ENCODE results near the gene ATG4D.
A peak's percentile ranks its signal among the peaks of the same experiment; 100 is the strongest.

ATG4D gene

DNA sequence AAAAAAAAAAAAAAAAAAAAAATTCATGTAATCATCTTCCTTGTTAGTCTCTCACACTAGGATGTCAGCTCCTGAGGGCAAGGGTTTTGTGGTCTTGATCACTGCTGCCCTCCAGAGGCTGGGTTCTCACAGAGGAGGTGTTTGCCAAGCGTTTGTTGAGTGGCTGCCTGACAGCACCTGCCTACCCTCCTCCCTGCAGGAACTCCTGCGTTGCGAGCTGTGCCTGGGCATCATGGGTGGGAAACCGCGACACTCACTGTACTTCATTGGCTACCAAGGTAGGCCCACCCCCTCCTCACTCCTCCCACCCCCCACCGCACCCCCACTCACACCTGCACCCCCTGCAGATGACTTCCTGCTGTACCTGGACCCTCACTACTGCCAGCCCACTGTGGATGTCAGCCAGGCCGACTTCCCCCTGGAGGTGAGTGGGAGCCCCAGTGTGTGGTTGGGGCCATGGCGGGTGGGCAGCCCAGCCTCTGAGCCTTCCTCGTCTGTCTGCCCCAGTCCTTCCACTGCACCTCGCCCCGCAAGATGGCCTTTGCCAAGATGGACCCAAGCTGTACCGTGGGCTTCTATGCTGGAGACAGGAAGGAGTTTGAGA, 8.1 kb downstream of the ATG4D start:
- peaks cover 81% of the 10 kb centered on the region for H3K36me3 ChIP-seq (ENCODE audit: control insufficient read depth, low read length)
- no peak overlapping the region for H3K27ac ChIP-seq (ENCODE audit: low read depth, low read length)
- H4K20me1 ChIP-seq (ENCODE audit: control insufficient read depth, insufficient read depth, low read depth, low read length): no peaks in the 10 kb centered on the region
- peaks cover 22% of the 10 kb centered on the region for H3F3A ChIP-seq (ENCODE audit: control insufficient read depth, insufficient read depth)
- no peaks in the 10 kb centered on the region for H3K9me3 ChIP-seq (ENCODE audit: control insufficient read depth, insufficient read depth, low read length)
- no peak overlapping the region for H3K4me3 ChIP-seq (ENCODE audit: low read length)
- H3K4me1 ChIP-seq (ENCODE audit: control insufficient read depth, low read length): peaks cover 41% of the 10 kb centered on the region
- H3K27me3 ChIP-seq (ENCODE audit: control insufficient read depth, low read length): no peaks in the 10 kb centered on the region
- H3K9me2 ChIP-seq (replicated peaks; ENCODE audit: control insufficient read depth, low read length): no peaks in the 10 kb centered on the region
- H3K79me2 ChIP-seq (ENCODE audit: control insufficient read depth, low read length): peaks cover 3% of the 10 kb centered on the region; the same call in 1 of the 2 replicates
- H3K4me2 ChIP-seq (ENCODE audit: low read length): no peak overlapping the region
- TF ChIP-seq, protein P1, sequence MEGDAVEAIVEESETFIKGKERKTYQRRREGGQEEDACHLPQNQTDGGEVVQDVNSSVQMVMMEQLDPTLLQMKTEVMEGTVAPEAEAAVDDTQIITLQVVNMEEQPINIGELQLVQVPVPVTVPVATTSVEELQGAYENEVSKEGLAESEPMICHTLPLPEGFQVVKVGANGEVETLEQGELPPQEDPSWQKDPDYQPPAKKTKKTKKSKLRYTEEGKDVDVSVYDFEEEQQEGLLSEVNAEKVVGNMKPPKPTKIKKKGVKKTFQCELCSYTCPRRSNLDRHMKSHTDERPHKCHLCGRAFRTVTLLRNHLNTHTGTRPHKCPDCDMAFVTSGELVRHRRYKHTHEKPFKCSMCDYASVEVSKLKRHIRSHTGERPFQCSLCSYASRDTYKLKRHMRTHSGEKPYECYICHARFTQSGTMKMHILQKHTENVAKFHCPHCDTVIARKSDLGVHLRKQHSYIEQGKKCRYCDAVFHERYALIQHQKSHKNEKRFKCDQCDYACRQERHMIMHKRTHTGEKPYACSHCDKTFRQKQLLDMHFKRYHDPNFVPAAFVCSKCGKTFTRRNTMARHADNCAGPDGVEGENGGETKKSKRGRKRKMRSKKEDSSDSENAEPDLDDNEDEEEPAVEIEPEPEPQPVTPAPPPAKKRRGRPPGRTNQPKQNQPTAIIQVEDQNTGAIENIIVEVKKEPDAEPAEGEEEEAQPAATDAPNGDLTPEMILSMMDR (IDR thresholded peaks at IDR 0.05; ENCODE audit: low read depth, low read length, poor library complexity, severe bottlenecking): peak; percentile 39
- no peak for TF ChIP-seq EZH2phosphoT487 (IDR thresholded peaks at IDR 0.05; ENCODE audit: borderline replicate concordance, low read length)

DNA sequence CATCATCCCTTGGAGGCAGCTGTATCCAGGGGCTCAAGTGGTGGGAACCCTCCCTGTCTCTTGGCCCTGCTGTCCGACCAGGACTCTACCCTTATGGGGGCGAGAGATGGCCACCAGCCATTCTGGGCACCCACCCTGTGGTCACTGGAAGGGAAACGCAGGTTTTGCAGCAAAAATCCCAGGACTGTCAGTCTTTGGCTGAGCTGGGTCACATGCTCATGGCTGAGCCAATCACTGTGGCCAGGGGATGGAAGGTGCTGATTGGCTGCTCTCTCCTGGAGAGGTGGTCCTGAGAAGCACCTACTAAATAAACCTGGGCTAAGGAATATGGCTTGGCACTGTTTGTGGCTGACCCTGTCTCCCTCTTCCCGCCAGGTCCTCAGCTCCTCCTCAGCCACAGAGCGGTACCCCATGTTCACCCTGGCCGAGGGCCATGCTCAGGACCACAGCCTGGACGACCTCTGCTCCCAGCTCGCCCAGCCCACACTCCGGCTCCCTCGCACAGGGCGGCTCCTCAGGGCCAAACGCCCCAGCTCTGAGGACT, 8.9 kb downstream of the ATG4D start:
- Histone ChIP-seq H3K9me2 (replicated peaks; ENCODE audit: control insufficient read depth, low read length) (no peaks in the 10 kb centered on the region), H3F3A (ENCODE audit: control insufficient read depth, insufficient read depth) (peaks cover 22% of the 10 kb centered on the region), H3K27me3 (ENCODE audit: control insufficient read depth, low read length) (no peaks in the 10 kb centered on the region), H3K4me3 (ENCODE audit: low read length) (no peak overlapping the region), H3K79me2 (ENCODE audit: control insufficient read depth, low read length) (no peaks in the 10 kb centered on the region), H3K36me3 (ENCODE audit: control insufficient read depth, low read length) (peaks cover 79% of the 10 kb centered on the region), H3K27ac (ENCODE audit: low read depth, low read length) (peak overlapping the region; percentile 60), H4K20me1 (ENCODE audit: control insufficient read depth, insufficient read depth, low read depth, low read length) (no peaks in the 10 kb centered on the region), H3K4me1 (ENCODE audit: control insufficient read depth, low read length) (peaks cover 41% of the 10 kb centered on the region), H3K4me2 (ENCODE audit: low read length) (0 out of 2 replicates have a peak overlapping the region, but pooled peaks have one; percentile 29), H3K9me3 (ENCODE audit: control insufficient read depth, insufficient read depth, low read length) (no peaks in the 10 kb centered on the region)
- TF ChIP-seq, protein P1 (IDR thresholded peaks at IDR 0.05; ENCODE audit: low read depth, low read length, poor library complexity, severe bottlenecking): no peak
- TF ChIP-seq EZH2phosphoT487 (IDR thresholded peaks at IDR 0.05; ENCODE audit: borderline replicate concordance, low read length): no peak

DNA sequence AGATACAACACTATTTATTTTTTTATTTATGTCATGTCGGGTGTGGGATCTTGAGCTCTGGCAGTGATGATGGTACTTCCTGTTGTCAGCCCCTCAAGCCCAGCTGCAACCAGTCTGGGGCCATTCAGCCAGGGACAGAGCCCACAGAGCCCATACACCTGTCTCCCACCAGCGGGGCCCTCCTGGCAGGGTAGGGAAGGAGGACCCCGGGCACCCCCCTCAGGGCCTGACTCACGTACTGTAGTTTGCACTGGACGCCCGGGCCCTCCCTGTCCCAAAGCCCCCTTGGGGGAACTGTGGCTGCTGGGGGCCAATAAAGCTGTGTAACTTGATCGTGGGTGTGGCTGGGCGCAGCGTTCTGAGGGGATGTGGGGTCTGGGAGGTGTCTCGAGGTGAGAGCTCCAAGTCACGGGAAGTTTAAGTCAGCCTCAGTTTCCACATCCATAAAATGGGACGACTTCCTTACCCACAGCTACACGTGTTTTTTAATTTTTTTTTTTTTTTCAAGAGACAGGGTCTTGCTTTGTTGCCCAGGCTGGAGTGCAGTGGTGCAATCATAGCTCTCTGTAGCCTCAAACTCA, 9.5 kb downstream of the ATG4D start:
- Histone ChIP-seq H3K27ac (ENCODE audit: low read depth, low read length) (peak overlapping the region; percentile 60), H3K4me2 (ENCODE audit: low read length) (peak overlapping the region; percentile 29), H3K79me2 (ENCODE audit: control insufficient read depth, low read length) (no peaks in the 10 kb centered on the region), H3K36me3 (ENCODE audit: control insufficient read depth, low read length) (peaks cover 84% of the 10 kb centered on the region), H3K9me2 (replicated peaks; ENCODE audit: control insufficient read depth, low read length) (no peaks in the 10 kb centered on the region), H3F3A (ENCODE audit: control insufficient read depth, insufficient read depth) (peaks cover 22% of the 10 kb centered on the region), H3K4me3 (ENCODE audit: low read length) (peak overlapping the region; percentile 5; the same call in 1 of the 2 replicates), H3K27me3 (ENCODE audit: control insufficient read depth, low read length) (no peaks in the 10 kb centered on the region), H4K20me1 (ENCODE audit: control insufficient read depth, insufficient read depth, low read depth, low read length) (no peaks in the 10 kb centered on the region), H3K4me1 (ENCODE audit: control insufficient read depth, low read length) (peaks cover 41% of the 10 kb centered on the region), H3K9me3 (ENCODE audit: control insufficient read depth, insufficient read depth, low read length) (no peaks in the 10 kb centered on the region)
- TF ChIP-seq, protein P1 (IDR thresholded peaks at IDR 0.05; ENCODE audit: low read depth, low read length, poor library complexity, severe bottlenecking): no peak
- no peak for TF ChIP-seq EZH2phosphoT487 (IDR thresholded peaks at IDR 0.05; ENCODE audit: borderline replicate concordance, low read length)

Measured in DOHH2 (cell line).